ENCODE results near the gene ATP10A. TPM values are rescaled to one million over a fixed set of nuclear protein-coding genes. Genes with fewer than 3 reads are reported as not detected.

The ATP10A gene
- total RNA-seq, 1 experiment from 2014 or later: 2.1 TPM

GRCh38 chr15:25713736-25714537, 149.2 kb downstream of the ATP10A start:
- ChIA-PET POLR2A (no interaction called here), CTCF (no interaction called here)
- no peaks in the 10 kb centered on the region for H3K9me3 Mint-ChIP-seq
- H3K4me3 Mint-ChIP-seq: no peak overlapping the region
- no peak for ATAC-seq
- TF ChIP-seq GRHL2 (CRISPR knock-in tag; IDR thresholded peaks at IDR 0.05; ENCODE audit: insufficient replicate concordance, severe bottlenecking) (no peak), NFATC4 (CRISPR knock-in tag; IDR thresholded peaks at IDR 0.05) (no peak)
- H3K36me3 Mint-ChIP-seq: no peaks in the 10 kb centered on the region
- DNase-seq (ENCODE audit: low spot score): no peak
- no peaks in the 10 kb centered on the region for H3K27me3 Mint-ChIP-seq (ENCODE audit: low read depth)
- H3K27ac Mint-ChIP-seq: no peak overlapping the region
- no peaks in the 10 kb centered on the region for H3K4me1 Mint-ChIP-seq

GRCh38 chr15:25712961-25713355, 150.2 kb downstream of the ATP10A start:
- POLR2A ChIA-PET: no interaction called here
- ATAC-seq: no peak
- no peak overlapping the region for H3K27ac Mint-ChIP-seq

More at GRCh38 chr15:25712961-25713355, 150.2 kb downstream of the ATP10A start:
- TF ChIP-seq NR3C1 (CRISPR knock-in tag; conservative IDR thresholded peaks at IDR 0.05; ENCODE audit: low read depth): no peak
- TF ChIP-seq GABPB1 (CRISPR knock-in tag; IDR thresholded peaks at IDR 0.05): no peak
- no peak for TF ChIP-seq ZNF425 (CRISPR knock-in tag; conservative IDR thresholded peaks at IDR 0.05)
- TF ChIP-seq ZNF317 (CRISPR knock-in tag; IDR thresholded peaks at IDR 0.05; ENCODE audit: borderline replicate concordance, low read depth): no peak
- no peak for TF ChIP-seq ATF1 (CRISPR knock-in tag; IDR thresholded peaks at IDR 0.05)
- TF ChIP-seq CBFB (CRISPR knock-in tag; IDR thresholded peaks at IDR 0.05; ENCODE audit: low read depth): no peak
- TF ChIP-seq FOXP4 (CRISPR knock-in tag; IDR thresholded peaks at IDR 0.05): no peak
- TF ChIP-seq NFATC4 (CRISPR knock-in tag; IDR thresholded peaks at IDR 0.05): no peak
- TF ChIP-seq AFF4 (CRISPR knock-in tag; IDR thresholded peaks at IDR 0.05; ENCODE audit: borderline replicate concordance): no peak
- TF ChIP-seq MLX (CRISPR knock-in tag; IDR thresholded peaks at IDR 0.05): no peak
- TF ChIP-seq JAZF1 (CRISPR knock-in tag; IDR thresholded peaks at IDR 0.05): no peak
- no peak for TF ChIP-seq SP1 (CRISPR knock-in tag; conservative IDR thresholded peaks at IDR 0.05)
- no peak for TF ChIP-seq PREB (CRISPR knock-in tag; IDR thresholded peaks at IDR 0.05; ENCODE audit: borderline replicate concordance)
- no peak for TF ChIP-seq ATF2 (CRISPR knock-in tag; IDR thresholded peaks at IDR 0.05; ENCODE audit: borderline replicate concordance, low read depth)
- TF ChIP-seq CTCF (IDR thresholded peaks at IDR 0.05): no peak
- TF ChIP-seq ERG (CRISPR knock-in tag; IDR thresholded peaks at IDR 0.05): no peak
- no peak for DNase-seq (ENCODE audit: low spot score)
- Mint-ChIP-seq H3K4me3 (no peak overlapping the region), H3K36me3 (no peaks in the 10 kb centered on the region), H3K27me3 (ENCODE audit: low read depth) (no peaks in the 10 kb centered on the region), H3K4me1 (0 out of 2 replicates have a peak, but pooled peaks cover 2% of the 10 kb centered on the region), H3K9me3 (no peaks in the 10 kb centered on the region)
- CTCF ChIA-PET: interaction anchor here (0.7 to 0.8 kb wide), 2 partner anchors 20 to 28 kb away, joined by 3 read pairs; no protein-coding TSS in a partner anchor

Measured in WTC11 (cell line).